ENCODE measurements around the gene ATP6V1G3.
"Not testable (repeated sequence)": the region's sequence is repeated elsewhere in the genome, so short reads cannot be mapped to it uniquely, and the experiment has no call there.

DNA sequence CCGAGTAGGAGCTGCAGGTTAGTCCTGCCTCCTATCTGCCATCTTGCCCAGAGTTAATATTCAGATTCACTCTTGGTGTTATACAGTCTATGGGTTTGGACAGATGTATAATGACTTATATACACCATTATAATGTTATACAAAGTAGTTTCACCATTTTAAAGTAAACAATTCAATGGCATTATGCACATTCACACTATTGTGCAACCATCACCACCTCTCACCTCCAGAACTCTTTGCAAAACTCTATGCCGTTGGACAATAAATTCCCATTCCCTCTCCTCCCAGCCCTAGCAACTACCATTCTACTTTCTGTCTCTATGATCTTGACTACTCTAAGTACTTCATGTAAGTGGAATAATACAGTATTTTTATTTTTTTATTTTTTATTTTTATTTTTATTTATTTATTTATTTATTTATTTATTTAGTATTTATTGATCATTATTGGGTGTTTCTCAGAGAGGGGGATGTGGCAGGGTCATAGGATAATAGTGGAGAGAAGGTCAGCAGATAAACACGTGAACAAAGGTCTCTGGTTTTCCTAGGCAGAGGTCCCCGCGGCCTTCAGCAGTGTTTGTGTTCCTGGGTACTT is 42.8 kb upstream of the ATP6V1G3 start:
- TF ChIP-seq, protein P1, sequence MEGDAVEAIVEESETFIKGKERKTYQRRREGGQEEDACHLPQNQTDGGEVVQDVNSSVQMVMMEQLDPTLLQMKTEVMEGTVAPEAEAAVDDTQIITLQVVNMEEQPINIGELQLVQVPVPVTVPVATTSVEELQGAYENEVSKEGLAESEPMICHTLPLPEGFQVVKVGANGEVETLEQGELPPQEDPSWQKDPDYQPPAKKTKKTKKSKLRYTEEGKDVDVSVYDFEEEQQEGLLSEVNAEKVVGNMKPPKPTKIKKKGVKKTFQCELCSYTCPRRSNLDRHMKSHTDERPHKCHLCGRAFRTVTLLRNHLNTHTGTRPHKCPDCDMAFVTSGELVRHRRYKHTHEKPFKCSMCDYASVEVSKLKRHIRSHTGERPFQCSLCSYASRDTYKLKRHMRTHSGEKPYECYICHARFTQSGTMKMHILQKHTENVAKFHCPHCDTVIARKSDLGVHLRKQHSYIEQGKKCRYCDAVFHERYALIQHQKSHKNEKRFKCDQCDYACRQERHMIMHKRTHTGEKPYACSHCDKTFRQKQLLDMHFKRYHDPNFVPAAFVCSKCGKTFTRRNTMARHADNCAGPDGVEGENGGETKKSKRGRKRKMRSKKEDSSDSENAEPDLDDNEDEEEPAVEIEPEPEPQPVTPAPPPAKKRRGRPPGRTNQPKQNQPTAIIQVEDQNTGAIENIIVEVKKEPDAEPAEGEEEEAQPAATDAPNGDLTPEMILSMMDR (IDR thresholded peaks at IDR 0.05), result not testable (repeated sequence)
- TF ChIP-seq POLR2A (IDR thresholded peaks at IDR 0.05), result not testable (repeated sequence)
